ENCODE results near the gene CYREN.

DNA sequence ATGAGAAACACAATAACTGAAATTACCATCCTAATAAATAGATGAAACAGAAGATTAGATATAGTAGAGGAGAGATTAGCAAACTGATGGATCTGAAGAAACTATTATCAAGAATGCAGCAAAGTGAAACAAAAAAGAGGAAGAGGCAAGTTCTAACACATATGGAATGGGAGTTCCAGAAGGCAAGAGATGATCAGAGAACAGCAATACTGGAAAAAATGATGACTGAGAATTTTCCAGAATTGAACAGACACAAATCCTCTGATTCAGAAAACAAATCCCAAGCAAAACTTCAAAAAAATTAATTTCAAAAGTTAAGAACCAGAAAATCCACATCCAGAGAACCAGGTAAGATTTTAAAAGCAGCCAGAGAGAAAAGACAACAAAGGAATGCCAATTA, 20.2 kb upstream of the CYREN start:
- TF ChIP-seq CTCF (IDR thresholded peaks at IDR 0.05) (no peak), POLR2A (IDR thresholded peaks at IDR 0.05) (no peak), POLR2AphosphoS5 (IDR thresholded peaks at IDR 0.05) (no peak), EP300 (IDR thresholded peaks at IDR 0.05) (no peak)

Data from upper lobe of left lung (tissue), 4 donors.